PC-3 (cell line): ENCODE results near the gene SIPA1L3. TPM values are rescaled to one million over a fixed set of nuclear protein-coding genes. Genes with fewer than 3 reads are reported as not detected.

Experiments used
- ATAC-seq: fragments of 200-7000 bp; cut with Tn5 transposase; 2 replicates; pipeline ENCODE4 v1.9.1; 2020; ENCODE audit warnings: mild to moderate bottlenecking, moderate library complexity
- BruUV-seq: library from RNA; stranded (reverse); fragments of 400-500 nt; replicated peaks from 2 replicates; lab custom pipeline; 2021; lab: Mats Ljungman, UMichigan
- CTCF ChIA-PET: fragments of 300-600 bp; sonication (Branson Sonifier 250); formaldehyde crosslinking; loops from one replicate; lab custom pipeline; 2022; ENCODE audit warnings: antibody characterized with exemption; lab: Charles Lee
- POLR2A ChIA-PET: fragments of 300-600 bp; sonication (Branson Sonifier 250); formaldehyde crosslinking; loops from one replicate; lab custom pipeline; 2022; ENCODE audit warnings: antibody characterized with exemption; ENCODE audit not compliant: unreplicated experiment; lab: Charles Lee
- DNase-seq: peaks from one replicate; pipeline ENCODE4 v3.0.0-alpha.2; 2015
- H2AFZ ChIP-seq: fragments of 300-600 bp; sonication (generic); 2 replicates; pipeline ENCODE4 v1.6.0; 2016; ENCODE audit warnings: antibody characterized with exemption, low read length
- H3F3A ChIP-seq: fragments of 300-600 bp; sonication (generic); one replicate; pipeline ENCODE4 v1.6.0; 2017; ENCODE audit warnings: antibody characterized with exemption, low read length, control low read depth, mild to moderate bottlenecking; ENCODE audit not compliant: unreplicated experiment
- H3K27ac ChIP-seq: fragments of 300-600 bp; sonication (generic); 2 replicates; pipeline ENCODE4 v1.5.1; 2016; ENCODE audit warnings: mild to moderate bottlenecking, low read length
- H3K27me3 ChIP-seq: fragments of 300-600 bp; sonication (generic); 2 replicates; pipeline ENCODE4 v1.6.1; 2016; ENCODE audit warnings: low read length, mixed read lengths
- H3K36me3 ChIP-seq: fragments of 300-600 bp; sonication (generic); 2 replicates; pipeline ENCODE4 v1.6.1; 2016; ENCODE audit warnings: low read depth, mixed run types, low read length, mixed read lengths
- H3K4me1 ChIP-seq: fragments of 300-600 bp; sonication (generic); 2 replicates; pipeline ENCODE4 v1.5.1; 2016; ENCODE audit warnings: low read length; ENCODE audit not compliant: insufficient read depth
- H3K4me2 ChIP-seq: fragments of 300-600 bp; sonication (generic); 2 replicates; pipeline ENCODE4 v1.6.0; 2016; ENCODE audit warnings: low read length
- H3K4me3 ChIP-seq: fragments of 300-600 bp; sonication (generic); 2 replicates; pipeline ENCODE4 v1.5.1; 2016; ENCODE audit warnings: mild to moderate bottlenecking, low read length, mixed read lengths
- H3K79me2 ChIP-seq: fragments of 300-600 bp; sonication (generic); 2 replicates; pipeline ENCODE4 v1.6.1; 2017; ENCODE audit warnings: low read length, mixed read lengths
- H3K9ac ChIP-seq: fragments of 300-600 bp; sonication (generic); 2 replicates; pipeline ENCODE4 v1.6.0; 2016; ENCODE audit warnings: mild to moderate bottlenecking, low read length
- H3K9me2 ChIP-seq: fragments of 300-600 bp; sonication (generic); replicated peaks from 2 replicates; pipeline ENCODE4 v1.6.1; 2016; ENCODE audit warnings: mixed run types, low read length, mixed read lengths
- H3K9me3 ChIP-seq: fragments of 300-600 bp; sonication (generic); 2 replicates; pipeline ENCODE4 v1.6.1; 2016; ENCODE audit warnings: low read length, mixed read lengths
- H4K20me1 ChIP-seq: fragments of 300-600 bp; sonication (generic); 2 replicates; pipeline ENCODE4 v1.6.1; 2016; ENCODE audit warnings: low read length, mixed read lengths
- CTCF ChIP-seq: fragments of 300-600 bp; sonication (generic); conservative IDR thresholded peaks from 2 replicates; pipeline ENCODE4 v1.5.1; 2017; ENCODE audit warnings: antibody characterized with exemption, low read depth, mild to moderate bottlenecking, low read length
- EZH2 ChIP-seq: fragments of 300-600 bp; sonication (generic); IDR thresholded peaks from one replicate; pipeline ENCODE4 v1.6.1; 2017; ENCODE audit warnings: antibody characterized with exemption, mild to moderate bottlenecking, low read length; ENCODE audit not compliant: unreplicated experiment
- EZH2phosphoT487 ChIP-seq: fragments of 300-600 bp; sonication (generic); IDR thresholded peaks from 2 replicates; pipeline ENCODE4 v1.6.1; 2018; ENCODE audit warnings: mild to moderate bottlenecking, antibody characterized with exemption, low read length, borderline replicate concordance
- intact Hi-C: fragments of 100-400 bp; cut with micrococcal nuclease; formaldehyde crosslinking; loops from 2 replicates; pipeline ENCODE4 v1.9.0; 2023
- total RNA-seq: library from RNA; depleted of rRNA; stranded (reverse); fragments of >200 nt; gene quantifications from 2 replicates; pipeline ENCODE4 v1.2.3, GENCODE V29; 2014

SIPA1L3 gene
- total RNA-seq, 1 experiment from 2014 or later, result 38.7 TPM

- Histone ChIP-seq H3K9me2 (no peaks in the 10 kb centered on the region), H3K4me2 (no peak overlapping the region), H3K9me3 (no peaks in the 10 kb centered on the region), H3K27ac (no peak overlapping the region), H3K9ac (no peak overlapping the region), H3K36me3 (peaks cover 16% of the 10 kb centered on the region), H2AFZ (no peak overlapping the region), H3F3A (no peaks in the 10 kb centered on the region), H3K4me3 (no peak overlapping the region), H3K4me1 (no peaks in the 10 kb centered on the region), H4K20me1 (no peaks in the 10 kb centered on the region), H3K27me3 (no peaks in the 10 kb centered on the region), H3K79me2 (no peaks in the 10 kb centered on the region)
- no TSS peak for BruUV-seq
- TF ChIP-seq EZH2, result no peak
- TF ChIP-seq CTCF, result no peak
- TF ChIP-seq EZH2phosphoT487, result no peak
- DNase-seq, result no peak
- intact Hi-C loops, result no loop called here
- POLR2A ChIA-PET, result no interaction called here
- no peak for ATAC-seq
- CTCF ChIA-PET, result no interaction called here
Measured at GRCh38 chr19:38100589-38100988, 193.6 kb downstream of the SIPA1L3 start.

- Histone ChIP-seq H3K9me2 (no peaks in the 10 kb centered on the region), H3K9ac (no peak overlapping the region), H3K27me3 (no peaks in the 10 kb centered on the region), H3K4me3 (no peak overlapping the region), H4K20me1 (no peaks in the 10 kb centered on the region), H3K4me2 (no peak overlapping the region), H3K79me2 (no peaks in the 10 kb centered on the region), H2AFZ (no peak overlapping the region), H3K4me1 (no peaks in the 10 kb centered on the region; the same call in 1 of the 2 replicates), H3K36me3 (peaks cover 17% of the 10 kb centered on the region), H3F3A (no peaks in the 10 kb centered on the region), H3K27ac (no peak overlapping the region), H3K9me3 (no peaks in the 10 kb centered on the region)
- ChIA-PET CTCF (no interaction called here), POLR2A (no interaction called here)
- ATAC-seq, result no peak
- DNase-seq, result no peak
- TF ChIP-seq CTCF (no peak), EZH2 (no peak), EZH2phosphoT487 (no peak)
- no TSS peak for BruUV-seq
- intact Hi-C loops, result no loop called here
Measured at GRCh38 chr19:38101723-38102122, 194.7 kb downstream of the SIPA1L3 start.

GRCh38 chr19:38105574-38105973 lies 198.6 kb downstream of the SIPA1L3 start:
- ATAC-seq (no peak), DNase-seq (no peak)
- no peak overlapping the region for H3K4me2 ChIP-seq
- no peak overlapping the region for H3K9ac ChIP-seq
- no peaks in the 10 kb centered on the region for H3K9me3 ChIP-seq
- H3K36me3 ChIP-seq, result peaks cover 27% of the 10 kb centered on the region
- no peaks in the 10 kb centered on the region for H3F3A ChIP-seq
- H3K4me3 ChIP-seq, result no peak overlapping the region
- TF ChIP-seq EZH2phosphoT487, result no peak
- TF ChIP-seq EZH2, result no peak
- no peak for TF ChIP-seq CTCF
- ChIA-PET CTCF (no interaction called here), POLR2A (no interaction called here)
- H3K9me2 ChIP-seq, result no peaks in the 10 kb centered on the region
- H3K79me2 ChIP-seq, result no peaks in the 10 kb centered on the region
- no TSS peak for BruUV-seq
- no peaks in the 10 kb centered on the region; the same call in 1 of the 2 replicates for H3K4me1 ChIP-seq
- no peak overlapping the region for H2AFZ ChIP-seq
- intact Hi-C loops, result no loop called here
- H4K20me1 ChIP-seq, result no peaks in the 10 kb centered on the region
- H3K27ac ChIP-seq, result no peak overlapping the region
- H3K27me3 ChIP-seq, result no peaks in the 10 kb centered on the region
